GM21576 (cell line): ENCODE measurements around the gene BICDL2.
A peak's percentile ranks its signal among the peaks of the same experiment; 100 is the strongest.

Source experiments
- ATAC-seq: cut with Tn5 transposase; IDR thresholded peaks from one replicate; pipeline ENCODE4 v1.9.1; 2021; ENCODE audit warnings: mild to moderate bottlenecking, moderate library complexity; ENCODE audit not compliant: unreplicated experiment

Gene BICDL2

GRCh38 chr16:3012828-3013420 lies 23.8 kb downstream of the BICDL2 start, which contains the start of gene CLDN9:
Gene CLDN9, plus strand, starts transcription at chr16:3012923. Its CDS starts 440 bp downstream, at chr16:3013363.
- ATAC-seq = no peak

DNA sequence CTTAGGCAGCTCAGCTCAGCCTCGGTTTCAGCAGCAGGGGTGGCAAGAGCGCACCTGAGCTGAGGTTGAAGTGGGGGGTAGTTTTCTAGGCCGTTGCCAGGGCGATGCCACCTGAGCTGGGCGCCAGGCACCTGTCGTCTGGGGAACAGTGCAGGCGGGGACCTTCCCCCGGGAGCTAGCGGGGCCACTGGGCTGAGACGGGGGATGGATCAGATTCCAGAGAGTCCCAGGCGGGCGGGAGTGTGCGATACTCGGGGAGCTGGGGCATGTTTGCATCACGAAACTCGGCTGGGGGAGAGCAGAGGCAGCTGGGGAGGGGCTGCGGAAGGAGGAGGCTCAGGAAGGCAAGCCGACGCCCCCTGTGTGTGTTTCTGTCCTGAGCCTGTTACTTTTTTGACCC lies 24.5 kb downstream of the BICDL2 start:
- ATAC-seq = no peak

DNA sequence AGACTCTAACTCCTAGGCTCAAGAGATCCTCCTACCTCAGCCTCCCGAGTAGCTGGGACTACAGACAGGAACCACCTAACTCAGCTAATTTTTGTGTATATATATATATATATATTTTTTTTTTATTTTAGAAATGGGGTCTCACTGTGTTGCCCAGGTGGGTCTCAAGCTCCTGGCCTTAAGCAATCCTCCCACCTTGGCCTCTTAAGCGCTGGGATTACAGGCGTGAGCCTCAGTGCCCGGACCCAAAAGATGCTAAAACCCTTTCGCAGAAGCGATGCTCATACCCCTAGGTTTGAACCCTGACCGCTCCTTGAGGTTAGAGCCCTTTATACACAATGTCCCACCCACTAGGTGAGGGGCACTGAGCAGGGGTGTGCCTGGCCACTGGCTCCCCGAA lies 26.2 kb downstream of the BICDL2 start:
- no peak for ATAC-seq

DNA sequence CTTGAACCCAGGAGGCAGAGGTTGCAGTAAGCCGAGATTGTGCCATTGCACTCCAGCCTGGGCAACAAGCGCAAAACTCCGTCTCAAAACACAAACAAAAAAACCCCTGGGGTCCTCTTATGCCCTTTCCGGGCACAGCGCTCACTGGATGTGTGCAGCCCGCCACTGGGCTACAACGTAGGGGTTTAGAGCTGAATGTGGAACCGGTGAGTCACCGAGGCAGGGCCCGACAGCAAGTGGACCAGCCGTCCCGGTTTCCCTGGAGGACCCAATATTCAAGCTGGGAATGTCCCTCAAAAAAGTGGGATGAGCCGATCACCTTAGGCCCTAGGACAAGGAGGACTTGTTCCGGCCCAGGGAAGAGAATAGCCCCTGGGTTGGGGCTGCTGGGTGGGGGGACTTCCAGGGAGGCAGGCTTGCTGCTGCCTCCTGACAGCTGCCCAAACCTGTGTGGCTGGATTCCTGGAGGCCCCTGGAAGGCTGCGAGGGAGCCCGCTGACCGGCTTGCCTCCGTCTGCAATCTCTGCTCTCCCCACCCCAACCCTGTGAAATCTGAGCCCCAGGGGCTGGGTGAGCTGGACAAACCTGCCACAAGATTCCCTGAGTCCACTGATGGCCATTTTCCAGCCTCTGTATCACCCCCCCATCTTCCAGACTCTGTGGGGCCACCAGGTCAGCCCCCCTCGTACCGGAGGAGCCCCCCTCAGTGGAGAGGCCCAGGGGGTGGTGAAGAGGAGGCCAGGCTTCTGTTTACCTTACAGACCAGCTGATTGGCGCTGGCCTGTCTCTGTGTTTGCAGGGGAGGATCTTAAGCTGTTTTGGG lies 27.0 kb downstream of the BICDL2 start:
- ATAC-seq = no peak

- ATAC-seq = no peak
Observed at GRCh38 chr16:3008690-3009037, 28.1 kb downstream of the BICDL2 start.

DNA sequence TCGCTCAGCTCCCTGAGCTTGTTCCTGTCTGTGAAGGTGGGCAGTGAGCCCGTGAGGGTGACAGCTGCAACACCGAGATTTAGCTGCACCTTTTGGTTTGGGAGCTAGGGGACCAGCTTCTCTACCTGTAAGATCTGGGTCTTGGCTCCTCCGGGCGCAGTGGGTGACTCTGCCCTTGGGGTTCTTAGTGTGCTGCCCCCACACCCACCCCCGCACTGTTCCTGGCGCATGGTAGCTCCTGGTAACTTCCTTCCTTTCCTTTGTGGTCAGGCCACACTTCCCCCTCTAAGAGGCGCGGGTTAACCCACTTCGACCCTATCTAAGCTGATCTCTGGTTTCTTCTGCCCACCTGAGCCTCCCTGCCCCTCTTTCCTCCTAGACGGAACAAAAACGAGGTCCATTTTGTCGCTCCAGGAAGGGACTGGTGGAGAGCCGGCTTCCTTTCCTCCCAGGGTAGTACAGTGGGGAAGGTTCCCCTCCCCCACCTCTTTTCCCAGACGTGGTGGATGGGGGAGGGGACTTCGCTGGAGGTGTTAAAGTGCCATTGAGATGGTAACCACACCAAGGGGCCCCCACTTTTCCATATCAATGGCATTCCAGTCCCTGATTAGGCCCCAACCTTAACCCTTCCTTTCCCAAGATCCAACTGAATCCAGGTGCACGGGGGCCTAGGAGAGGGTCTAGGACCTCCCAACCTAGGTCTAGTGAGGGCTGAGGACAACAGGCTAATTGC lies 28.6 kb downstream of the BICDL2 start:
- no peak for ATAC-seq

- no peak for ATAC-seq
Observed at GRCh38 chr16:3007059-3007956, 29.4 kb downstream of the BICDL2 start.

GRCh38 chr16:3004781-3005284 lies 31.9 kb downstream of the BICDL2 start:
- ATAC-seq = no peak

GRCh38 chr16:3004319-3004718 lies 32.4 kb downstream of the BICDL2 start:
- peak; percentile 15 for ATAC-seq

DNA sequence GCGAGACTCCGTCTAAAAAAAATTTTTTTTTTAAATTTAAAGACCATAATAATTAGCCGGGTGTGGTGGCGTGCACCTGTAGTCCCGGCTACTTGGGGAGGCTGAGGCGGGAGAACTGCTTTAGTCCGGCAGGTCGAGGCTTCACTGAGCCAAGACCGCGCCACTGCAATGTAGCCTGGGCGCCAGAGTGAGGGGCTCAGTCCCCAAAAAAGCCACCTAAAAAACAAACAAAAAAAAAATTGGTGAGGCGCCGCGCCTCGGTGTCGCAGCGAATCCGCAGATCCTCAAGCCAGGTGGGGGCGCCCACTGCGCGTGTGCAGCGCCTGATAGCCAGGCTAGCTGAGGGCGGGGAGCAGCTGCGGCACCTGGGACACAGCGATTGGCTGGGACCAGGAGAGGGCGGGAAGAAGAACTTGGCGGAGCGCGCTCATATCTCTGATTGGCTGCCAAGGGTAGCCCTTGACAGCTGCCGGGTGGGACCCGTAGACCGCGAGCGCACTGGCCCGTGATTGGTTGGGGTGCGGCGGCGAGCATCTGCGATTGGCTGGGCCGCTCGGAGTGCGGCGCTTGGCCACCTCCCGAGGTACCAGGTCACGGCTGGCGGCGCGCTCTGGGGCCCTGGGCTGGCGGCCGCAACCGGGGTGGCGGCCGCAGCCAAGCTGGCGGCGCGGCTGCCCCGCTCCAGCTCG lies 33.0 kb downstream of the BICDL2 start:
- peak; percentile 94 for ATAC-seq

DNA sequence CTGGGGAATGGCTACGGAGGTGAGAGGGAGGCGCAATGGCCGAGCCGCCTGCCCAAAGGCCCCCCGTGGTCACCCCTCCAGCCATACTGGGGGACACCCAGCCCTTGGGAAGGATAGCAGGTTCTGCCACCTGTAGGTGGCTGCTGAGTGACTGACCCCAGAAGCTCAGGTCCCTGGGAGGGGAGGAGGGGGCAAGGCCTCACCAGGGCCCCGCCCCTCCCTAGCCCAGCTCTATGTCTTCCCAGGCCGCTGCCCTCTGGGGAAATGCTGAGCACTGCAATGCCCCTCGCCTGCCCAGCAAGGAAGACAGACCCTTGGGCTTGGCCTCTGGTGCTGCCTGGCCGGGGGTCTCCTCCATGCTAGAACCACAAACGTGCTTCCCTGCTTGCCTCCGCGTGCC lies 35.4 kb downstream of the BICDL2 start:
- ATAC-seq = no peak

- no peak for ATAC-seq
Observed at GRCh38 chr16:3000540-3000939, 36.2 kb downstream of the BICDL2 start.

GRCh38 chr16:2999929-3000328 lies 36.8 kb downstream of the BICDL2 start:
- ATAC-seq = no peak

DNA sequence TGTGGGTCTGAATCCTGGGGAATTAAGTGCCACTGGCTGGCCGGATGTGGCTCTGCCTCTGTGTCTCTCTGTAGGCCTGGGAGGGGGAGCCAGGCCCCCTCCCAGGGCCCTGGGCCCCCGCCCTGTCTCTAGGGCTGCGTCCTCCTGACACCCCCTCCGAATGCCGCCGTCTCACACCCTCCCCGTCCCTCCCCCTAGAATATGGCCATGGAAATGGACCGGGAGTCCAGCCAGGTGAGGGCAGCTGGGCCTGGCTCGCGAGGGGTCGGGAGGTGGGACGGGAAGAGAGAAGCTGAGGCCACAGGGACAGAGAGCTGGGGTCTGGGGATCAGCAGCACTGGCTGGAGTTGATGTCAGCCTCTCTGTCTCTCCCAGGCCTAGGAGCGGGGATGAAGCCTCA lies 40.4 kb downstream of the BICDL2 start:
- ATAC-seq = no peak

DNA sequence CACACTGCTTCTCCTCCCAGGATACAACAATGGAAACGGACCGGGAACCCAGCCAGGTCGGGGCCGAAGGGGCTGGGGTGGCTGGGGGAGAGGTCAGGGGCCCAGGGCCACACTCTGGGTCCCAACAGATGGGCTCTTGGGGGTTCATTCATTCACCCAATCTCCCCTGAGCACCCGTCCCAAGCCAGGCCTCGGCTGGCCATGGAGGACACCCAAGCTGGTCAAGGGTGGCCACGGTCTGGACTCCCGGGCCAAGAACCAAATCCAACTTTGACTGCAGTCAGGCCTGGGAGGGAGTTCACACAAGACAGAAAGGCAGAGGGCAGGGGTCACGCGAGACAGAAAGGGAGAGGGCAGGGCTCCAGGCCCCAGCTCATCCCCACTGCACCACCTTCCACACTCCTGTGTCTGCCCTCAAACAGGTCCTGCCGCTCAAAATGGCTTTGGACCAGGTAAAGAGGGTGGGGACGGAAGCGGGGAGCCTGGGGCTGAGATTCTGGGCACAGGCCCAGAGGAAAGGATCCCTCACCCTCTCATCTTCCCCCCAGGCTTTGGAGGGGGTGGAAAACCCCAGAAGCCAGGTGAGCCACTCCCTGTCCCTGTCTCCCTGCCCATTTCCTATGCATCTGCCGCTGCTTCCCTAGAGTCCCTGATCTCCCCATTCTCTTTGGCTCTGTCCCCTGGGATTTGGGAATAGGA lies 44.2 kb downstream of the BICDL2 start:
- no peak for ATAC-seq

- no peak for ATAC-seq
Observed at GRCh38 chr16:2991566-2992261, 45.0 kb downstream of the BICDL2 start.

DNA sequence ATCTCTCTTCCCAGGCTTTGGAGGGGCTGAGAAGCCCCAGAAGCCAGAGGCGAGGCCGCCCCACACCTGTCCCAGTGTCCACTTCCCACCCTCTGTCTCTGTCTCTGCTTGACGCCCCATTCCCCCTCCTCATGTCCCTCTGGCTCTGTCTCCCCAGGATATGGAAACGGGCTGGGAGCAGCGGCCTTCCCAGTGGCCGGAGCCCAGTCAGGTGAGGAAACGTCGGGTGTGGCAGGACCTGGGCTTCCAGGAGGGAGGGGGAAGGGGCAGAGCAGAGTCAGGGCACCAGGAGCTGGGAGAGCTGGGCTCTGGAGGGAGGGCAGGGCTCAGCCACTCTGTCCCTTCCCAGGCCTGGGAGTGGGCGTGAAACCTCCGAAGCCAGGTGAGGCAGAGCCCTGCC lies 45.9 kb downstream of the BICDL2 start:
- ATAC-seq = no peak

DNA sequence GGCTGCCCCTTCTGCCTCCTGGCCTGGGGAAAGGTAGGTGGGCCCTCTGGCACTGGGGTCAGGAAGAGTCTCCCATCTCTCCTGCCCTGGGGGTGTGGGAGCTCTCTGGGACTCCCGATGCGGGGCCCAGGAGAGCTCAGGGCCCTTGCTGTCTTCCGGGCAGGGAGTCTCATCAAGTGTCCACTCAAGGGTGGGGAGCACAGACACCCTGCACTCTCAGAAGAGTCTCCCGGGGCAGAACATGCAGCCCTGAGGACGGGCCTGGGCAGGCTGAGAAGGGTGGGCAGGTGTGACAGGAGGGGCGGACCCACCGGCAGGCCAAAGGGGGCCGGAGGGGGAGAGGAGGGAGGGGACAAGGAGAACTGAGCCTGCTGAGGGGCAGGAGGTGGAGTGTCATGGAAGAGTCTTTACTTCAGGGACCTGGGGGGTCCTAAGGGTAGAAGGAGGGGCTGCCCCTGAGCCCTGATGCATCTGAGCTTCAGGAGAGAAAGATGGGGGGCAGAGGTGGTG lies 48.1 kb downstream of the BICDL2 start:
- no peak for ATAC-seq

DNA sequence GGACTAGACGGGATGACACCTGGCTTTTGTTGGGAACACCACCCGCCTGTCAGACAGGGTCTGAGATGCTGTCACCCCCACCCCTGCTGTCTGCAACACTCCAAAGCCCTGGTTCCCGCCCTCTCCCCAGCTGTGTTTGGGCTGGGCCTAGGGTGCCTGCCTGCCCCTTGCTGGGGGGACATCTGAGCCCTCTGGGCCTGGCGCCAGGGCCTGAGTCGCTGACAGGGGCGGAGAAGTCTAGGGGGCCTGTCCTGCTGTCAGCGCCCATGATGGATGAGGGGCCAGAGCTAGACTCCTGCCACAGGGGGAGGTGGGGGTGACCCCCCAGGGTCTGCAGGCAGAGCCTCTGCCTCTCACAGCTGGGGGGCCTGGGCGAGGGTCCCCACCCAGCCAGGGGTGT lies 48.9 kb downstream of the BICDL2 start:
- no peak for ATAC-seq
